Tibial nerve (tissue), 4 donors: ENCODE measurements around the gene ADH4.

ENCODE experiments used
- CTCF ChIP-seq, 5 experiments: fragments of 200-600 bp in 3 of 5; fragments of 450-650 bp in 2 of 5; sonication (generic) in 3 of 5; IDR thresholded peaks; one replicate each; pipeline ENCODE4 v1.5.1; 2016 to 2019; ENCODE audit warnings: antibody characterized with exemption in 5 of 5, mild to moderate bottlenecking in 3 of 5, moderate library complexity in 2 of 5
- EP300 ChIP-seq, 2 donors: sonication (generic); formaldehyde crosslinking; IDR thresholded peaks; one replicate each; pipeline ENCODE4 v1.6.1; 2017; ENCODE audit warnings: antibody characterized with exemption in 2 of 2, mild to moderate bottlenecking in 1 of 2

- no peak for TF ChIP-seq EP300 (IDR thresholded peaks at IDR 0.05)
- TF ChIP-seq CTCF (IDR thresholded peaks at IDR 0.05) = no peak
Measured at GRCh38 chr4:99082192-99082591, 61.9 kb downstream of the ADH4 start.
